ENCODE data around the gene PABPC4L. TPM values are rescaled to one million over a fixed set of nuclear protein-coding genes. Genes with fewer than 3 reads are reported as not detected.
"Not testable (repeated sequence)": the region's sequence is repeated elsewhere in the genome, so short reads cannot be mapped to it uniquely, and the experiment has no call there.

PABPC4L gene
- 4.4 TPM for polyA plus RNA-seq (2013, experiment 1 of 4)
- polyA plus RNA-seq (2013, experiment 2 of 4), result 4.2 TPM
- 3.5 TPM for polyA plus RNA-seq (2013, experiment 3 of 4)
- polyA plus RNA-seq (2013, experiment 4 of 4), result 4.3 TPM

DNA sequence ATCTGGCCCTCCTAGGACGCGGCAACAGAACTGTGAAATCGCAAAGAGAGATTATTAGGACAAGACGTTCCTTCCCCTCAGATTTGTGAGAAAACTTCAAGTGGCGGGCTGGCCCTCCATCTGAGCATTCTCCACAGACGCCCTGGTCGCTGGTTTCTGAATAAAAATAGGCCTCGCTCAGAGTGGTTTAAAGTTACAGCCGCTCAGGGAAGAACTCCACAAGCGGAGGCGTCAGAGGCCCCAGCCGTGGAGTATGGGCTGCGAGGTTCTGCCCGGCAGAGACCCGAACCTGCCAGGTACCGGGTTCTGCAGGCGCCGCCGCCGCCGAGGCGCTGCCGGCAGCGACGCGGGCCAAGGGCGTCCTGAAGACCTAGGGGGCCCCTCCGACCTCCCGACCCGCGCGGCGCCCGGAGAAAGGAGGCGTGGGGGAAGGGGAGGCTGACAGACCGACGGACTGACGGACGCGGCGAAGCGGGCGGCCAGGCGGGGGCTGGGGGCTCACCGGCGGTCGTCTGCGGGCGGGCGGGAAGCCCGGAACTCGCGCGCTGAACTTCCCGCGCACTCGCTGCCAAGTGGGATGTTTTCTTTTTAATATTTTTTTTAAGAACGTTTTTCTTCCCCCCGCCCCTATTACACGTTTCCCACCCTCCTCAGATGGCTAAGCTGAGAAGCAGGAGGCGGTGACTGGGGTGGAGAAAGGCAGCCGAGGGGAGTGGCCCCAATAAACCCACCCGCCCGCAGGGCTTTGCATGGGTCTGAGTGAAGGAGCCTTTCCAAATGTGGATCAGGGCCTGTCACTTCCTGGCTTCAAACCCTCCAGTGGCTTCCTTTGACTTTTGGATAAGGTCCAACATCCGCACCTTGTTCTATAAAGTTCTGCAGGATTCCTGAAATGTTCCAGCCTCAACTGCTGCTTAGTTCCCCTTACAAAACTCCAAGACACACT, at the start of gene PABPC4L:
Gene PABPC4L, minus strand, starts transcription at position 574 of the 946 bp plus-strand sequence. CDS start 770 bp downstream, outside the sequence.
- Histone ChIP-seq H3K4me3 (ENCODE audit: insufficient read depth, low read depth, low read length) (peak within 1 kb of the TSS; percentile 54), H3K9me3 (ENCODE audit: control insufficient read depth, low read length) (no peaks in the 10 kb centered on the region), H3K27me3 (ENCODE audit: control insufficient read depth, insufficient read depth, low read length, poor library complexity, severe bottlenecking) (no peaks in the 10 kb centered on the region), H3K36me3 (ENCODE audit: control insufficient read depth, insufficient read depth, low read length) (no peaks in the 10 kb centered on the region), H3K27ac (ENCODE audit: insufficient read depth, low read depth, low read length, poor library complexity, severe bottlenecking) (no peak within 1 kb of the TSS), H3K4me1 (ENCODE audit: control insufficient read depth, insufficient read depth, low read length) (no peaks in the 10 kb centered on the region)
- WGBS, 2 experiments, result 22% methylated on average over 60 to 63 of the region's 65 CpGs

DNA sequence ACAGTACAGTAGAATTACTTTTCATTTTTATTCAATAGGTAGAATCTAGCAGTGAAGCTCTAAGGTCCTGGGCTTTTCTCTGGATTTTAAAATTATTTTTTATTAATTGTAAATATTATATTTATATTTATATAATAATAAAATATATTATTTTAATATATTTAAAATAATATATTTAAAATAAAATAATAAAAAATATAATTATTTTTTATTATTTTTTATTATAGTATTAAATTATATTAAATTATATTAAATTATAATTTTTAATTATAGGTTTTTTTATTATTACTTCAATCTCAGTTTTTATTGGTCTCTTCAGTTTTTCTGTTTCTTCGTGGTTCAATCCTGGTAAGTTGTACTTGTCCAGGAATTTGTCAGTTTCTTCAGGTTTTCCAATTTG, 49.7 kb upstream of the PABPC4L start:
- H3K4me3 ChIP-seq (ENCODE audit: insufficient read depth, low read depth, low read length), result no peak overlapping the region
- no peak overlapping the region for H3K27ac ChIP-seq (ENCODE audit: insufficient read depth, low read depth, low read length, poor library complexity, severe bottlenecking)
- H3K4me1 ChIP-seq (ENCODE audit: control insufficient read depth, insufficient read depth, low read length), result no peaks in the 10 kb centered on the region
- H3K27me3 ChIP-seq (ENCODE audit: control insufficient read depth, insufficient read depth, low read length, poor library complexity, severe bottlenecking), result no peaks in the 10 kb centered on the region
- H3K9me3 ChIP-seq (ENCODE audit: control insufficient read depth, low read length), result no peaks in the 10 kb centered on the region
- no peaks in the 10 kb centered on the region for H3K36me3 ChIP-seq (ENCODE audit: control insufficient read depth, insufficient read depth, low read length)
- 88 to 100% methylated on average over 1 of the region's 1 CpG for WGBS, 2 experiments

DNA sequence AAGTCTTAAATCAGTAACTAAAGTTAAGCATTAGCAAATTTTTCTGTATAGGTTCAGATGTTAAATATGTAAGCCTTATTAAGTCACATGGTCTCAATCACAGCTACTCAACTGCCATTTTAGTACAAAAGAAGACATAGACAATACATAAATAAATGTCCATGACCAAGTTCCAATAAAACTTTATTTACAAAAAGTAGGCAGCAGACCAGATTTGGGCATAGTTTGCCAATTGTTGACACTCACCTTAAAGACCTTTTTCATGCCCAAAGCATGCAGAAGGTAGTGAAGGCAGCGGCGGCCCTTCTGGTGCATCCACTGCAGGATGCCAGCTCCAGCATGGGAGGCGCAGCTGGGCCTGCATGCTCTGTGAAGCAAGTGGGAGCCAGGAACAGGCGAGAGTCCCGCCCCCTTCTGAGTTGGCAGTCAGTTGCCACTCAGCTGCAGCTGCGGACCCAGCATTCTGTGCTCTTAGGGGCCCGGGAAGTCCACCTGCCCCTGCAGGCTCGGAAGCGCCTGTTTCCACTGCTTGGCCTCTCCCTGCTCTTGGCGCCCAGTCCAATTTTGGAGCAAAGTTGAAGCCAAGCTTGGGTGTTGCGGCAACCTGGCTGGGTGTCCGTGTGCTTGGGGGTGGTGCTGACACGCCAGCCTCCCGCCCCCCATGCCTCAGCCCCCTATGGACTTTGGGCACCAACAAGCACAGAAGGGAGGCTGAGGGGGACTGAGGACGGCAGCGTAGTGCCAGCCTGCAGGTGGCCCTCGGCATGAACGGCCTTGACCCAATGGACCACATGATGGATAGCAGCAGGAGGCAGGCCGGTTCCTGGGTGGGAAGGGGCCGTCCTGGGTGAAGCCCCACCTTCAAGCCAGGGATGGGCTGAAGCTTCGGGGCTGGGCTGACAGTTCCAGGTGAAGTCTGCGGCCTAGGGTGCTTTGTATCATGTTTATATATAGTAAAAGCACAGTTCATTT, 42.4 kb upstream of the PABPC4L start:
- WGBS, 2 experiments, result 92 to 96% methylated on average over 21 to 22 of the region's 22 CpGs
- Histone ChIP-seq H3K36me3 (ENCODE audit: control insufficient read depth, insufficient read depth, low read length) (no peaks in the 10 kb centered on the region), H3K9me3 (ENCODE audit: control insufficient read depth, low read length) (no peaks in the 10 kb centered on the region), H3K4me3 (ENCODE audit: insufficient read depth, low read depth, low read length) (no peak overlapping the region), H3K27me3 (ENCODE audit: control insufficient read depth, insufficient read depth, low read length, poor library complexity, severe bottlenecking) (no peaks in the 10 kb centered on the region), H3K27ac (ENCODE audit: insufficient read depth, low read depth, low read length, poor library complexity, severe bottlenecking) (no peak overlapping the region), H3K4me1 (ENCODE audit: control insufficient read depth, insufficient read depth, low read length) (no peaks in the 10 kb centered on the region)

DNA sequence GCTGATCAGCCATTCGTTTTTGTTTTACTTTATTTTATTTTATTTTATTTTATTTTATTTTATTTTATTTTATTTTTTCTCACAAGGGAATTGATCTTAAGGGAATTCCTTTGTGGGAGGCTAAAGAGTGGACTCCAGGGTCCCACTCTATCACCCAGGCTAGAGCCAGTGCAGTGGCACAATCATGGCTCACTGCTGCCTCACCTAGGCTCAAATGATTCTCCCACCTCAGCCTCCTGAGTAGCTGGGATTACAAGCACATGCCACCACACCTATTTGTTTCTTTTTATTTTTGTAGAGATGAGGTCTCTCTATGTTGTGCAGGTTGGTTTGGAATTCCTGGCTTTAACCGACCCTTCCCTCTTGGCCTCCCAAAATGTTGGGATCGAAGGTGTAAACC, 17.5 kb upstream of the PABPC4L start:
- Histone ChIP-seq H3K4me3 (ENCODE audit: insufficient read depth, low read depth, low read length) (no peak overlapping the region), H3K27me3 (ENCODE audit: control insufficient read depth, insufficient read depth, low read length, poor library complexity, severe bottlenecking) (no peaks in the 10 kb centered on the region), H3K4me1 (ENCODE audit: control insufficient read depth, insufficient read depth, low read length) (no peaks in the 10 kb centered on the region), H3K27ac (ENCODE audit: insufficient read depth, low read depth, low read length, poor library complexity, severe bottlenecking) (no peak overlapping the region), H3K36me3 (ENCODE audit: control insufficient read depth, insufficient read depth, low read length) (no peaks in the 10 kb centered on the region), H3K9me3 (ENCODE audit: control insufficient read depth, low read length) (no peaks in the 10 kb centered on the region)
- WGBS, 2 experiments, result 93 to 97% methylated on average over 2 of the region's 3 CpGs

DNA sequence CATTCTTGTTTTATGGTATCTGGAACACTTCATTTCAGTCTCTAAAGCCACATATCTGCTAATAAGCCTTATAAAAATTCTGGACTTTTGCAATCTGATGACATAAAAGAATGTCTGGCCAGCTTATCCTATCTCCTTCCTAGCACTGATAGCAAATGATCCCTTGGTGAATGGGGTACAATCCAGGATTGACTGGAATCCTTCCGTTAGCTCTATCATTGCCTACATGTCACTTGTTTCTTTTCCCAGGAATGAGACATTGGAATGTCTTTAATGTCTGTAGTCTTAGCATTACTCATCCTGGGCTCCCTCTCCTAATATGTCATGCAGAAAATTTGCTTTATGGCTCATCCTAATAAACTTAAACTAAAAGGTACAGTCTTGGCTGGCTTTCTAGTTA, 14.8 kb upstream of the PABPC4L start:
- Histone ChIP-seq H3K4me3 (ENCODE audit: insufficient read depth, low read depth, low read length) (no peak overlapping the region), H3K9me3 (ENCODE audit: control insufficient read depth, low read length) (no peaks in the 10 kb centered on the region), H3K36me3 (ENCODE audit: control insufficient read depth, insufficient read depth, low read length) (no peaks in the 10 kb centered on the region), H3K27me3 (ENCODE audit: control insufficient read depth, insufficient read depth, low read length, poor library complexity, severe bottlenecking) (no peaks in the 10 kb centered on the region), H3K27ac (ENCODE audit: insufficient read depth, low read depth, low read length, poor library complexity, severe bottlenecking) (no peak overlapping the region), H3K4me1 (ENCODE audit: control insufficient read depth, insufficient read depth, low read length) (no peaks in the 10 kb centered on the region)
- 80 to 100% methylated on average over 1 of the region's 1 CpG for WGBS, 2 experiments

DNA sequence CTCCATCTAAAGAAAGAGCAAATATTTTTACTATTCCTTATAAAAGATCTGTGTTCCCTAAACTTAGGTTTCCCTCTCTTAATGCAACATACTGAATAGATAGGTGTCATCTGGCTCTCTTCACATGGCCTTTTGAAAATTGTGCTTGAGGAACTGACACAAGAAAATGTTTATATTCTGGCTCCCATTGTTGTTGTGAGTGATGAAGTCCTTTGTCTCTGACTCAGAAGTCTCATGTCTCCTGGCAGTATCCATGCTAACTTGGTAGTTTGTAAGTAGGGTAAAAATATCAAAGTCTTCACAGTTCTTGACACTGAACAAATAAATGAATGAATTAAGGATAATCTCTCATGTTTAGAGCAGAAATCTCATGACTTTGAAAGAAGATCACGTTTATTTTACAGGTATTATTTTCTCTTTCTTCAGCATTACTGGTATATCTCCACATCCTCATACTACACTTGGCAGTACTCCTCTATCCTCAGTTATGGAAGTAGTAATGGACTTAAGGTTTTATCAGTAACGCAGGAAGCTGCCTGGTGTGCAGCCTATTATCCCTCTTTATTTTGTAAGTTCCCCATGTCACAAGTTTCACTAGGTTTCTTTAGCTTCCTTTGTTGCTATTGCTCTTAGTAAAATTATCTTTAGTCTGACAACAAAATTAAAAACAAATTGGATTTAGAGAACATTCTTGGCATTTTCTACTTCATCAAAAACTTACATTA, 14.2 kb upstream of the PABPC4L start:
- 43 to 50% methylated on average over 2 of the region's 2 CpGs for WGBS, 2 experiments
- H3K4me3 ChIP-seq (ENCODE audit: insufficient read depth, low read depth, low read length), result no peak overlapping the region
- no peak overlapping the region for H3K27ac ChIP-seq (ENCODE audit: insufficient read depth, low read depth, low read length, poor library complexity, severe bottlenecking)
- no peaks in the 10 kb centered on the region for H3K36me3 ChIP-seq (ENCODE audit: control insufficient read depth, insufficient read depth, low read length)
- H3K4me1 ChIP-seq (ENCODE audit: control insufficient read depth, insufficient read depth, low read length), result no peaks in the 10 kb centered on the region
- H3K27me3 ChIP-seq (ENCODE audit: control insufficient read depth, insufficient read depth, low read length, poor library complexity, severe bottlenecking), result no peaks in the 10 kb centered on the region
- H3K9me3 ChIP-seq (ENCODE audit: control insufficient read depth, low read length), result no peaks in the 10 kb centered on the region

DNA sequence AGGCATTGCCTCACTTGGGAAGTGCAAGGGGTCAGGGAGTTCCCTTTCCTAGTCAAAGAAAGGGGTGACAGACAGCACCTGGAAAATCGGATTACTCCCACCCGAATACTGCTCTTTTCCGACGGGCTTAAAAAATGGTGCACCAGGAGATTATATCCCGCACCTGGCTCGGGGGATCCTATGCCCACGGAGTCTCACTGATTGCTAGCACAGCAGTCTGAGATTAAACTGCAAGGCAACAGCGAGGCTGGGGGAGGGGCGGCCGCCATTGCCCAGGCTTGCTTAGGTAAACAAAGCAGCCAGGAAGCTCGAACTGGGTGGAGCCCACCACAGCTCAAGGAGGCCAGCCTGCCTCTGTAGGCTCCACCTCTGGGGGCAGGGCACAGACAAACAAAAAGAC, 6.4 kb upstream of the PABPC4L start:
- not testable (repeated sequence) for H3K27me3 ChIP-seq (ENCODE audit: control insufficient read depth, insufficient read depth, low read length, poor library complexity, severe bottlenecking); H3K9me3 ChIP-seq (ENCODE audit: control insufficient read depth, low read length); H3K4me1 ChIP-seq (ENCODE audit: control insufficient read depth, insufficient read depth, low read length); H3K4me3 ChIP-seq (ENCODE audit: insufficient read depth, low read depth, low read length); H3K27ac ChIP-seq (ENCODE audit: insufficient read depth, low read depth, low read length, poor library complexity, severe bottlenecking); H3K36me3 ChIP-seq (ENCODE audit: control insufficient read depth, insufficient read depth, low read length)
- WGBS, 2 experiments, result 95% methylated on average over 10 to 11 of the region's 11 CpGs

DNA sequence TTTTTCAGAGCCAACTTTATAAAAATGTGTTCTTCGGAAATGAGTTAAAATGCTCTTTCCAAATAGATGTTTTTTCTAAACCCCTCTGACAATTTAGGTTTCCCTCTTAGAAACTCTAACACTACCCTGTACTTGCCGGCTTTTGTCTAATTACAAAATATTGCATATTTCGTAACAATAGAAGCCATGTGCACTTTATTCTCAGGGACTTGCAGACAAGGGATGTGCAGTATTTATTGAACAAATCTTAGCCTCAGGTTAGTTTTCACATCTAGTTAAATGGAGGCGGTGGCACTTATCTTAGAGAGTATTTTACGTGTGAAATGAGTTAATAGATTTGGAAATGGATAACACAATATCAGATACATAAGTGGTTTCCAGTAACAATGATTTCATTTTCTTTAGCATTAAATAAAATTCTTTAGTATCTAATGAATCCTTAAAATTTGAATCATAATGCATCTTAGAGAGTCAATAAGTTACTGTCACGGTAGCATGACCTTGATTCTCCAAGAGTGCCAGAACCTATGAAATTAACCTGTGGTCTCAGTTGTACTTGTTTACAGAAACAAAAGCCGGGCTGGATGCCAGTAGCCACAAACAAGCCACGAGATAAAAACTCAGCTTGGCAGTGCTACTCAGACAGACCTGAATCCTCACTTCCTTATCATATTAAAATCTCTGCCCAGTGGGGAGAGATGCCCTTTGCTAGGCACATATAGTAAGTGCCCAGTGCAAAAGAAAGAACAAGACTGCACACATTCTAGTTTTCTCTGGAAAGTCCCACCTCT, 772 bp upstream of the PABPC4L start:
- WGBS, 2 experiments, result 94 to 95% methylated on average over 6 to 8 of the region's 8 CpGs
- Histone ChIP-seq H3K4me1 (ENCODE audit: control insufficient read depth, insufficient read depth, low read length) (no peaks in the 10 kb centered on the region), H3K4me3 (ENCODE audit: insufficient read depth, low read depth, low read length) (no peak overlapping the region), H3K27me3 (ENCODE audit: control insufficient read depth, insufficient read depth, low read length, poor library complexity, severe bottlenecking) (no peaks in the 10 kb centered on the region), H3K36me3 (ENCODE audit: control insufficient read depth, insufficient read depth, low read length) (no peaks in the 10 kb centered on the region), H3K27ac (ENCODE audit: insufficient read depth, low read depth, low read length, poor library complexity, severe bottlenecking) (no peak overlapping the region), H3K9me3 (ENCODE audit: control insufficient read depth, low read length) (no peaks in the 10 kb centered on the region)

DNA sequence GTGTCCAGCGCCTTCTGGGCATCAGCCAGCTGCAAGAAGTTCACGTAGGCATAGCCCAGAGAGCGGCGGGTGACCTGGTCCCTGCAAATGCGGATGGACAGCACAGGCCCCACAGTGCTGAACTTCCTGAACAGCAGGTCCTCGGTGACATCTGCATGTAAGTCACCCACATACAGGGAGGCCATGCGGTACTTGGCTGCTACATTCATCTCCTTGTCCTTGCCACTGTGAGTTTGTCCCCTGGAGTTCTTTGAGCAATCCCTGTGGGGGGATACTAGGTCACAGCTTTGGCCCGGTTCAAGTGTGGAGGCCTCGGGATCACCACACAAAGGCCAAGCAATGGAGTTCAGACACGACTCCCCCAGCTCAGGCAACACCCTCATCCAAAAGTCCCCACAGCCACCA, 776 bp downstream of the PABPC4L start:
- H3K27ac ChIP-seq (ENCODE audit: insufficient read depth, low read depth, low read length, poor library complexity, severe bottlenecking), result no peak overlapping the region
- no peaks in the 10 kb centered on the region for H3K36me3 ChIP-seq (ENCODE audit: control insufficient read depth, insufficient read depth, low read length)

More for the DNA sequence above, 776 bp downstream of the PABPC4L start:
- 85 to 90% methylated on average over 10 of the region's 10 CpGs for WGBS, 2 experiments
- H3K27me3 ChIP-seq (ENCODE audit: control insufficient read depth, insufficient read depth, low read length, poor library complexity, severe bottlenecking), result no peaks in the 10 kb centered on the region
- H3K4me1 ChIP-seq (ENCODE audit: control insufficient read depth, insufficient read depth, low read length), result no peaks in the 10 kb centered on the region
- peak overlapping the region; percentile 54 for H3K4me3 ChIP-seq (ENCODE audit: insufficient read depth, low read depth, low read length)
- H3K9me3 ChIP-seq (ENCODE audit: control insufficient read depth, low read length), result no peaks in the 10 kb centered on the region
